Astrocyte of the hippocampus (primary cell): Measurements from ENCODE around the gene RIT1.
A peak's percentile ranks its signal among the peaks of the same experiment; 100 is the strongest.

ENCODE experiments used
- DNase-seq: peaks from one replicate; pipeline ENCODE4 v3.0.0; 2011; ENCODE audit warnings: low read depth, low spot score

Gene RIT1, protein sequence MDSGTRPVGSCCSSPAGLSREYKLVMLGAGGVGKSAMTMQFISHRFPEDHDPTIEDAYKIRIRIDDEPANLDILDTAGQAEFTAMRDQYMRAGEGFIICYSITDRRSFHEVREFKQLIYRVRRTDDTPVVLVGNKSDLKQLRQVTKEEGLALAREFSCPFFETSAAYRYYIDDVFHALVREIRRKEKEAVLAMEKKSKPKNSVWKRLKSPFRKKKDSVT

DNA sequence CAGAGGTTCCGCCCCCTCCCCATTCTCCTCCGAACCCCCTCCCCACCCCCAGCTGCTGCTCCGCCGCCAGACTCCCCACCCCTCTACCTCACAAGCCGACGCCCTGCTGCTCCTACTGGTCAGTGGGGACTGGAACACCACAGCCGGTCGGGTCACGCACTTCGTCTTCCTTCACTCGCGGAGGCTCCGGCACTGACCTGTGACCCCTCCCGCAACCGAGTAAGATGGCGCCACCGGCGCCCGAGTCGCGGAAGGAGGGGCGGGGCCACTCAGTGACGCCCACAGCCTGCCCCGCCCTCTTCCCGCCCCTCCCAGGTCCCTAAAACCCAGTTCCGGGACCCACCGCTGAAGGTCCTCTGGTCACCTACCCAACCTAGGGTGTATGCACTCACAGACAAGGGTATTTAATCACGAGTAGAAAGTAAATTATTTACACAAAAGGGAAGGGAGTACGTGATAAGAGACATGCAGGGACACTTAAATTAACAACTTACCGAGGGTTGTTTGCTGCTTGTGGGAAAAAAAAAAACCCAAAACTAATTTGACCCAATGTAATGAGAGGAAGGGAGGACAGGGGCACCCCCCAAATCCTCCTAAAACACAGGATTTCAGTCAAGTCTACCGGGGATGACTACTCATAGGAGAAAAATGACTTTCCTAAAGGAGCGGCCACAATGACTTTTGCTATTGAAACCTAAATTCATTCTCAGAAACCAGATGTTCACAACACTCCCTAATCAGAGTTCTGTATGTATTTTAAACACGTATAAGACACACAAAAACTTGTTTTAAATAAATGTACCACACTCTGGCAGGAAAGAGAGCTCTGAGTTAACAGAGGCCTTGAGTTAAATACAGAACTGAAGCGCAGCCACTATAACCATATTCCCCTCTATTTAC lies at the start of gene RIT1:
Gene RIT1 (minus strand): TSS at position 194 of the 900 bp plus-strand sequence. CDS start 588 bp downstream, outside the sequence.
- DNase-seq, result peak; percentile 92

DNA sequence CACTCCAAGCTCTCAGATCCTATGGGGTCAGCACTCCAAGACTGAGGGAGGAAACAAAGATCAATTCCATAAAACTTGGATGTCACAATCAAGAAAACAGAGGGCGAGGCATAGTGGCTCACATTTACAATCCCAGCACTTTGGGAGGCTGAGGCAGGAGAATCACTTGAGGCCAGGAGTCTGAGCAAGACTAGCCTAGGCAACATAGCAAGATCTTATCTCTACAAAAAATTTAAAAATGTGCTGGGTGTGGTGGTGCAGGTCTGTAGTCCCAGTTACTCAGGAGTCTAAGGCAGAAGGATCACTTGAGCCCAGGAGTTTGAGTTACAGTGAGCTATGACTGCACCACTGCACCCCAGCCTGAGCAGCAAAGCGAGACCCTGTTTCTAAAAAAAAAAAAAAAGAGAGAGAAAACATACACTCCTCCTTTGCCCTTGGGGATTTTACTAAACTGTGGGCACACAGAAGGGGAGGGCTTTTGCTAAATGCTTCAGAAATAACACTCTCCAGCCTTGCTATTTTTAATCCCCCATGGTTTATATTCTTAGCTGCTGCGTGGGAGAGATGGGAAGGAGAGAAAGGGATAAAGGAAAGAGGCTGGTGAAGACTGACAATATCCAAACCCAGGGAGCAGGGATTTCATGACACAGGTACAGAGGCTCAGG lies 49.1 kb upstream of the RIT1 start:
- no peak for DNase-seq

DNA sequence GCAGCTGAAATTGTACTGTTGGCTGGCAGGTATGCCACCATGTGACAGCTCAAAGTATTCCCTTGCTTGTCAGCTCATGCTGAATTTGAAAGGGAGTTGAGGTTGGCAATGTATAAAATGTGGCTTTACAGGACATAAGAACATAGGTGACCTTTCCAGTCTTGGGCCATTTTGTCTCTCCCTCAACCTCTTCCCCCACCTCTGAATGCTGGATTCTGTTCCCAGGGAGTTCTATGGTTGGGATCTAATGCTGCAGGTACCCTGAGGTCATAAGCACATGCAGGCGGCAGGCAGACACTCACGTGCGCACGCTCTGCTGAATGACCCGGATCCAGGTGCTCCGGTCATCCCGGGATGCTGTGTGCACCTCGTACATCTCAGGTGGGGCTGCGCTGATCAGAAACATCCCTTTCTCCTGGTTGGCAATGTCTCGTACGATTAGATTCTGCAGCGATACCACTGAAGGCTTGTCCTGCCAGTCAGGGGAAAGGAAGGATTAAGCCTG lies 46.3 kb upstream of the RIT1 start:
- DNase-seq, result no peak

GRCh38 chr1:155954645-155955044 lies 43.5 kb upstream of the RIT1 start:
- DNase-seq, result no peak

GRCh38 chr1:155952505-155952890 lies 41.3 kb upstream of the RIT1 start:
- DNase-seq, result no peak

DNA sequence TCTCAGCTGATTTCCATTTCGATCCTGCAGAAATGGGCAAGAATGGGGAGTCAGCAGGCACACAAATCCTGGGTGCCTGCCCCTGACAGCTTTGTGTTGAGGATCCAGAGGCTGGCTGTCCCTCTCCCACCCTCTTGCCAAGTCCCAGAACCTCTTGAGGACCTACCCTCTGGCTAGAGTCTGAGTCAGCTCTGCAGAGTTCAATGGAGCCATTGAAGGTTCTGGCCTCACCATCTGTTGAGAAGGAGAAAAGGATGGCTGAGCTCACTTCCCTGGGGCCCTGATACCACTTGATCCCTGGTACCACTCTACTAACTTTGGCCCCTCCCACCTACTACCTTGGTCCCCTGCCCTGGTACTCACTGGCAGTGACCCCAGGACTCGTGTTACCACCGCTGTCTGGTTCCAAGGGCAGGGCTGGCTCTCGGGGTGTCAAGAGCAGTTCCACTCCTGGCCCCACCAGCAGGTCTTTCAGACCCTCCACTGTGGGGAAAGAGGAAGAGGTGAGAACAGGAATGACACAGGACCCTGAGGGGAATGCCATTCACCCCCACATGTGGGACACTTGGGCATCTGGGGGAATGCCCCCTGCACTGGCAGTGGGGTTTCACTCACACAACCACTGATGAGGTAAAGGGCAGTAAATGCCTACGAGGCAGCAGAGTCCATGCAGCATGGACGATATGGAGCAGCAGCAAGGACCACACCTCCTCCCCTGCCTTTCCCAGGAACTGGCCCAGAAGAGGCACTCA lies 40.8 kb upstream of the RIT1 start:
- DNase-seq, result no peak

- DNase-seq, result no peak
These were observed 39.7 kb upstream of the RIT1 start for GRCh38 chr1:155950829-155951228.

DNA sequence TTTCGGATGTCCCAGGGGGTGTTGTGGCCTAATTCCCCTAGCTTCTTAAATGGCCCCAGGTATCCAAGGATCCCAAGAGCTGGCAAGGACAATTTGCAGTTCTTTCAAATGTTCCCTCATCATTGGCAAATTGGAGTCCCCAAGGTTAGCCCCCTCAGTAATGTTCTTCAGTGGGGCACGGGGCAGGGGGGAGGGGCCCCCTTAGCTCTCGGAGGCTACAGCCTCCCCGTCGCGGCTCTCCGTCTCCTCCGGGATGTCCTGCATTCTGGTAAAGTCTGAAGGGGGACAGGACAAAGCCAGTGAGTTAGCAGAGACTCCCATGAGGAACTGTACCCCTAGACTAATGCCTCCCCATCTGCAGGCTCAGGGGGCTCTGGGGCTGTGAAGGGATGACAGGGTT lies 36.6 kb upstream of the RIT1 start:
- no peak for DNase-seq

GRCh38 chr1:155947292-155947691 lies 36.1 kb upstream of the RIT1 start:
- DNase-seq, result no peak

- no peak for DNase-seq
These were observed 35.6 kb upstream of the RIT1 start for GRCh38 chr1:155946633-155947219.

DNA sequence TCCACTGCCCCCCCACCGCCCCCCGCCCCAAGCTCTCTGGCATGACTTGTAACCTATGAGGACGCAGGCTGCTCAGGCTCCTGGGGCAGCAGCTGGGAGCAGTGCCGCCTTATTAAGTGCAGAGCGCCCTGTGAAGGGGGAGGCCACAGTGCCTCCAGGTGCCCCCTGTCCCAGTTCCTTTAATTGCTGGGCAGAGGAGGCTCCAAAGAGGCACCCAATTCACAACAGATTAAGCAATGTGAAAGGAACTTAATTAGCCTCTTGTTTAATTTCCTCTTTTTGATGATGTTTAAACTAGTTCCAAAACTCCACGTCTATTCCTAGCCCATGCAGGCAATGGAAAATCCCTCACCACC lies 33.3 kb upstream of the RIT1 start:
- no peak for DNase-seq

- no peak for DNase-seq
These were observed 31.5 kb upstream of the RIT1 start for GRCh38 chr1:155942578-155943141.

DNA sequence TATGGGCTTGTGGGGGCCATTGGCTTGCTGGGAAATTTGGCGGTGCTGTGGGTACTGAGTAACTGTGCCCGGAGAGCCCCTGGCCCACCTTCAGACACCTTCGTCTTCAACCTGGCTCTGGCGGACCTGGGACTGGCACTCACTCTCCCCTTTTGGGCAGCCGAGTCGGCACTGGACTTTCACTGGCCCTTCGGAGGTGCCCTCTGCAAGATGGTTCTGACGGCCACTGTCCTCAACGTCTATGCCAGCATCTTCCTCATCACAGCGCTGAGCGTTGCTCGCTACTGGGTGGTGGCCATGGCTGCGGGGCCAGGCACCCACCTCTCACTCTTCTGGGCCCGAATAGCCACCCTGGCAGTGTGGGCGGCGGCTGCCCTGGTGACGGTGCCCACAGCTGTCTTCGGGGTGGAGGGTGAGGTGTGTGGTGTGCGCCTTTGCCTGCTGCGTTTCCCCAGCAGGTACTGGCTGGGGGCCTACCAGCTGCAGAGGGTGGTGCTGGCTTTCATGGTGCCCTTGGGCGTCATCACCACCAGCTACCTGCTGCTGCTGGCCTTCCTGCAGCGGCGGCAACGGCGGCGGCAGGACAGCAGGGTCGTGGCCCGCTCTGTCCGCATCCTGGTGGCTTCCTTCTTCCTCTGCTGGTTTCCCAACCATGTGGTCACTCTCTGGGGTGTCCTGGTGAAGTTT lies 30.8 kb upstream of the RIT1 start:
- DNase-seq, result no peak

DNA sequence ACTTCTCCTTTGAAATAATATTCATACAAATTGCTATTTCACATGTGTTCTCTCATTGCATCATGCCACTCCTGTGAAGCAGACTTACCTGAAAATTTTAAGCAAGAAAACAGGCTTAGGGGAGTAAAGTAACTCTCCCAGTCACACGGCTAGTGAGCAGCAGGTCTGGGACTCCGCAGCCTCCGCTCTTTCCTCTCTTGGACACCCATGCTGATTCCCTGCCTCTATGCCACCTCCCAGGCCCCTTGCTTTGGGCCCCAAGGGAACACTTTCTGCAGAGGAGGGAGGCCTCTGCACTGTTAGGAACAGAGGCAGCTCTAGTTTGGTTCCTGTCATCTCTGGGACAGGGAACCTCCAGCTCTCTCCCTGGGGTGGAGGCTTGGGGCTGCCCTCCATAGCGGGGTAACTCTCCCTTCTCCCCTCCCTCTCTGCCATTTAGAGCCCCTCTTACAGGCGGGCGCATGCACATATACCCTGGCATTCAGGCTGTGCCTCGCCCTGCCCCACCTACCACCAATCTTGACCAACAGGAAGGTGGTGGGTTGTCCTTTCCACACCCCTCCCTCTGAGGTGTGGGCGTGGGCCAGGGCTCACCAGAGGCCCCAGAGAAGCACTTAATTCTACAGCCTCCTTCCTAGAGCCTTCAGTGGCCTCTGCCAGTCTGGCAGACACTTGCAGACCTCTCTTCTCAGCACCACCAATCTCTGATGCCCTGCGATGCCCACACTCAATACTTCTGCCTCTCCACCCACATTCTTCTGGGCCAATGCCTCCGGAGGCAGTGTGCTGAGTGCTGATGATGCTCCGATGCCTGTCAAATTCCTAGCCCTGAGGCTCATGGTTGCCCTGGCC lies 30.1 kb upstream of the RIT1 start, which contains the start of gene RXFP4:
Gene RXFP4 (plus strand): TSS at position 646 of the 852 bp plus-strand sequence. CDS start 72 bp downstream, at position 718.
- DNase-seq, result no peak

- peak; percentile 58 for DNase-seq
These were observed 29.4 kb upstream of the RIT1 start for GRCh38 chr1:155940482-155940992.

DNA sequence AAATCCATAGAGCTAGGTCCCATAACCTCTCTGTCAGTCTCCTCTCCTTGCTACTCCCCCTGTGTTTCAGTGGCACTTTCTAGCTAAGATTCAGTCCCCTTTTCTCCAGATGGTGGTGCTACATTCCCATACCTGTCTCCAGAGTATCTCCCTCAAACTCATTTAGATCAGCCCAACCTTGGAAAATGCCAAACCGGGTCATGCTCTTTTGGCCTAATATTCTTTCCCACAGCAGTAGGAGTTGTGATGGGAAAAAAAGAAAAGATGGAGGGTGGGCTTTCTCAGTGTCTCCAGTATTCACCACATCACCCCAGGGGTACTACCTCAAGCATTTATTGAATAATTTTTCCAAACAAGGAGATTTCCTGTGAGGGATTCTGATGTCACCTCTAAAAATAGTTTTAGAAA lies 27.1 kb upstream of the RIT1 start:
- DNase-seq, result peak; percentile 79

DNA sequence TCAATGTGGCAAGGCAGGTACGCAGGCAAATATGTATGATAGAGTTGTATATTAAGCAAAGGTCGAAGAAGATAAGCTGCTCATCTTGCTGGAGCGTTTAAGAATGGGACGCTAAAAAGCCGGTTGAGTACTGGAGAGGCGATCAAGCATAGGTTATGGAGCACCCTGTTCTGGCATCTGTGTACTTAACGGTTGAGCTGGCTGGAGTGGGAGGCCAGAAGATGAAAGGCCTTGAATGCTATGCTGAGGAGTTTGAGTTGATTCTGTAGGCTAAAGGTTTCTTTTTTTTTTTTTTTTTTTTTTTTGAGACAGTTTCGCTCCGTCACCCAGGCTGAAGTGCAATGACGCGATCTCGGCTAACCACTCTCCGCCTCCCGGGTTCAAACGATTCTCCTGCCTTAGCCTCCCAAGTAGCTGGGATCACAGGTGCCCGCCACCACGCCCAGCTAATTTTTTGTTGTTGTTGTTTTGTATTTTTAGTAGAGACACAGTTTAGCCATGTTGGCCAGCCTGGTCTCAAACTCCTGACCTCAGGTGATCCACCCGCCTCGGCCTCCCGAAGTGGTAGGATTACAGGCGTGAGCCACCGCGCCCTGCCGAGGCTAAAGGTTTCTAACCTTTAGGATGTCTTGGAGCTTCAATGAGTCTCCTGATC lies 23.9 kb upstream of the RIT1 start:
- DNase-seq, result no peak

DNA sequence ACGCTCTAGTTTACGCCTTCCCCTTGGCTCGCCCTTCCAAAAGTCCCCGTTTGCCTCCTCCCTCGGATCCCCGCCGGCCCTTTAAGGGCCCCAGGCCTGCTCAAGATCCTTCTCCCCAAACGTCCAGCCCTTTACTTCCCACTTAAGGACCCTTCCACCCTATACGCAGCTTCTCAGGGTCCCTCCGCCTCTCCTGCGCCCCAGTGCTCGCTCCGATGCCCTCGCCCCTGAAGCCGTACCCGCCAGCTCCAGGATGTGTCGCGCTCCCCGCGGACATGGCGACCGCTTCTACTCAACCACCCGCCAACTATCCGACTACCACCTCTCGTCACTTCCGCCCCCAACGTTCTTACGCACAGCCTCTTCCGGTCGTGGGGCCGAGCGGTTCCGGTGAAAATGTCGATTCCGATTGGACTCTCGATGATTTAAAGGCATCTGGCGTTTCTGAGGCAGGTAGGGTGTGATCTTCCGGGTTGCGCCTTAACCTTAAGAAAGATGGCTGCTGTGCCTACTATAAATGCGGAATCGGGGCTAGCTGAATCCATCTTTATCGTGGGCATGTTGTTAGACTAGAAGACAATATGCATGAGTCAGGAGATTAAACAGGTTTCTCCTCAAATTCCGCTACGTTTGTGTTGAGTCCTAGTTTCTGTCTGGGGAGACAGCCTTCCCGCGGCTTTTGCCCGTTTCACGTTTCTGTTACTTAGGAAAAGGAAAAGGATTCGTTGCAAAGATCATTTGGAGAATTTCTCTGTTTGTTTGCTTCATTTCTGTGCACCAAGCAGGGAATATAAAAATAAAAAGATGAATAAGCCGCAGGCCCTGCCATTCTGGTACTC lies 23.2 kb upstream of the RIT1 start, which contains the start of gene KHDC4:
Gene KHDC4 (minus strand): TSS at position 317 of the 839 bp plus-strand sequence. CDS start 40 bp downstream, at position 277.
- DNase-seq, result peak; percentile 99
